Mesothelial cell of epicardium (in vitro differentiated cells): ENCODE data around the gene PTPRN2. TPM values are rescaled to one million over a fixed set of nuclear protein-coding genes. Genes with fewer than 3 reads are reported as not detected.

Source experiments
- DNase-seq, 2 experiments: peaks; one replicate each; pipeline ENCODE4 v3.0.0; 2021; ENCODE audit warnings: low spot score in 2 of 2; ENCODE audit not compliant: unreplicated experiment in 2 of 2
- H3K27ac Mint-ChIP-seq: 2 replicates; pipeline ENCODE4 v1.8.0; 2021; ENCODE audit warnings: mixed read lengths
- H3K27me3 Mint-ChIP-seq: 2 replicates; pipeline ENCODE4 v1.8.0; 2021; ENCODE audit warnings: low read depth, mixed read lengths
- H3K36me3 Mint-ChIP-seq: 2 replicates; pipeline ENCODE4 v1.8.0; 2021; ENCODE audit warnings: mixed read lengths
- H3K4me1 Mint-ChIP-seq: 2 replicates; pipeline ENCODE4 v1.8.0; 2021; ENCODE audit warnings: mixed read lengths
- H3K4me3 Mint-ChIP-seq: 2 replicates; pipeline ENCODE4 v1.8.0; 2021; ENCODE audit warnings: mild to moderate bottlenecking, moderate library complexity, mixed read lengths
- H3K9me3 Mint-ChIP-seq: 2 replicates; pipeline ENCODE4 v1.8.0; 2021; ENCODE audit warnings: mixed read lengths
- CTCF ChIP-seq: fragments of 200-600 bp; sonication (generic); IDR thresholded peaks from one replicate; pipeline ENCODE4 v1.5.0; 2021; ENCODE audit warnings: antibody characterized with exemption; ENCODE audit not compliant: unreplicated experiment
- total RNA-seq: library from RNA; stranded (reverse); gene quantifications from 3 replicates; pipeline ENCODE4 v1.2.1, GENCODE V29; 2021

Gene PTPRN2
- total RNA-seq, 1 donor from 2014 or later = 2.2 TPM

GRCh38 chr7:157881048-157881771 lies 706.4 kb downstream of the PTPRN2 start:
- H3K27me3 Mint-ChIP-seq = peaks cover 3% of the 10 kb centered on the region
- no peak overlapping the region for H3K4me3 Mint-ChIP-seq
- H3K36me3 Mint-ChIP-seq = no peaks in the 10 kb centered on the region
- no peak for TF ChIP-seq CTCF
- peaks cover 18% of the 10 kb centered on the region for H3K9me3 Mint-ChIP-seq
- DNase-seq = no peak
- no peaks in the 10 kb centered on the region for H3K4me1 Mint-ChIP-seq
- no peak overlapping the region for H3K27ac Mint-ChIP-seq

- Mint-ChIP-seq H3K9me3 (peaks cover 18% of the 10 kb centered on the region), H3K27me3 (peaks cover 6% of the 10 kb centered on the region), H3K27ac (no peak overlapping the region), H3K36me3 (no peaks in the 10 kb centered on the region), H3K4me1 (no peaks in the 10 kb centered on the region), H3K4me3 (no peak overlapping the region)
- no peak for TF ChIP-seq CTCF
- no peak for DNase-seq
Observed at GRCh38 chr7:157879391-157879790, 708.2 kb downstream of the PTPRN2 start.

- Mint-ChIP-seq H3K27me3 (peaks cover 6% of the 10 kb centered on the region), H3K9me3 (peaks cover 18% of the 10 kb centered on the region)
Observed at GRCh38 chr7:157877298-157878090, 710.1 kb downstream of the PTPRN2 start.

GRCh38 chr7:157876469-157877285 lies 710.9 kb downstream of the PTPRN2 start:
- no peak for TF ChIP-seq CTCF
- no peaks in the 10 kb centered on the region for H3K4me1 Mint-ChIP-seq
- H3K36me3 Mint-ChIP-seq = no peaks in the 10 kb centered on the region
- H3K4me3 Mint-ChIP-seq = no peak overlapping the region
- DNase-seq = no peak
- peaks cover 6% of the 10 kb centered on the region for H3K27me3 Mint-ChIP-seq
- H3K27ac Mint-ChIP-seq = no peak overlapping the region
- H3K9me3 Mint-ChIP-seq = peaks cover 18% of the 10 kb centered on the region

More at GRCh38 chr7:157877298-157878090, 710.1 kb downstream of the PTPRN2 start:
- H3K27ac Mint-ChIP-seq = no peak overlapping the region
- H3K4me1 Mint-ChIP-seq = no peaks in the 10 kb centered on the region
- H3K4me3 Mint-ChIP-seq = no peak overlapping the region
- TF ChIP-seq CTCF = no peak
- no peak for DNase-seq
- no peaks in the 10 kb centered on the region for H3K36me3 Mint-ChIP-seq
